Liver (tissue), 3 donors: ENCODE results near the gene PREX1.

Experiments
- ATF3 ChIP-seq: IDR thresholded peaks from 2 replicates; pipeline ENCODE4 v1.6.1; 2016; ENCODE audit warnings: antibody characterized with exemption
- CTCF ChIP-seq: fragments of 150-350 bp; IDR thresholded peaks from 2 replicates; pipeline ENCODE4 v1.5.1; 2017; ENCODE audit warnings: improper control_type of control experiment, low read depth, low read length; ENCODE audit not compliant: missing input control
- EGR1 ChIP-seq, 2 donors: IDR thresholded peaks; 2 replicates each; pipeline ENCODE4 v1.6.1; 2016 to 2018; ENCODE audit warnings: antibody characterized with exemption in 2 of 2, low read depth in 2 of 2
- GABPA ChIP-seq, 2 donors: IDR thresholded peaks in 1 of 2; conservative IDR thresholded peaks in 1 of 2; 2 replicates each; pipeline ENCODE4 v1.6.1; 2016; ENCODE audit warnings: antibody characterized with exemption in 2 of 2, mild to moderate bottlenecking in 1 of 2, moderate library complexity in 1 of 2
- HNF4A ChIP-seq, 2 donors: conservative IDR thresholded peaks; 2 replicates each; pipeline ENCODE4 v1.6.1; 2016; ENCODE audit warnings: antibody characterized with exemption in 2 of 2, mild to moderate bottlenecking in 2 of 2
- JUND ChIP-seq, 2 donors: IDR thresholded peaks; 2 replicates each; pipeline ENCODE4 v1.6.1; 2016; ENCODE audit warnings: antibody characterized with exemption in 2 of 2
- MAX ChIP-seq: IDR thresholded peaks from 2 replicates; pipeline ENCODE4 v1.6.1; 2016; ENCODE audit warnings: antibody characterized with exemption
- RAD21 ChIP-seq, 2 donors: IDR thresholded peaks; 2 replicates each; pipeline ENCODE4 v1.6.1; 2016; ENCODE audit warnings: antibody characterized with exemption in 2 of 2, mild to moderate bottlenecking in 2 of 2
- REST ChIP-seq: IDR thresholded peaks from 2 replicates; pipeline ENCODE4 v1.6.1; 2016; ENCODE audit warnings: antibody characterized with exemption, mild to moderate bottlenecking
- RXRA ChIP-seq, 2 donors: IDR thresholded peaks; 2 replicates each; pipeline ENCODE4 v1.6.1; 2017 to 2018; ENCODE audit warnings: antibody characterized with exemption in 2 of 2, mild to moderate bottlenecking in 1 of 2
- SP1 ChIP-seq: IDR thresholded peaks from 2 replicates; pipeline ENCODE4 v1.6.1; 2018; ENCODE audit warnings: antibody characterized with exemption, mild to moderate bottlenecking
- TAF1 ChIP-seq: conservative IDR thresholded peaks from 2 replicates; pipeline ENCODE4 v1.6.1; 2016; ENCODE audit warnings: antibody characterized with exemption, mild to moderate bottlenecking
- YY1 ChIP-seq: IDR thresholded peaks from 2 replicates; pipeline ENCODE4 v1.6.1; 2016; ENCODE audit warnings: antibody characterized with exemption, mild to moderate bottlenecking
- ZBTB33 ChIP-seq: IDR thresholded peaks from 2 replicates; pipeline ENCODE4 v1.6.1; 2016; ENCODE audit warnings: antibody characterized with exemption
- donor health status: healthy.
- donor health status: healthy.

- TF ChIP-seq CTCF (no peak), EGR1 (IDR thresholded peaks at IDR 0.05; ENCODE audit: low read depth in 2 of 2) (no peak), JUND (IDR thresholded peaks at IDR 0.05) (no peak), MAX (no peak), TAF1 (no peak), REST (no peak), ATF3 (no peak), GABPA (IDR thresholded peaks at IDR 0.05 in 1 of 2, conservative IDR thresholded peaks at IDR 0.05 in 1 of 2) (no peak), RXRA (IDR thresholded peaks at IDR 0.05) (no peak), SP1 (no peak), RAD21 (IDR thresholded peaks at IDR 0.05) (no peak), ZBTB33 (no peak), YY1 (no peak), HNF4A (conservative IDR thresholded peaks at IDR 0.05) (no peak)
These were observed 122.3 kb downstream of the PREX1 start for GRCh38 chr20:48705240-48706115.
